ENCODE measurements around the gene CDC42EP1.

DNA sequence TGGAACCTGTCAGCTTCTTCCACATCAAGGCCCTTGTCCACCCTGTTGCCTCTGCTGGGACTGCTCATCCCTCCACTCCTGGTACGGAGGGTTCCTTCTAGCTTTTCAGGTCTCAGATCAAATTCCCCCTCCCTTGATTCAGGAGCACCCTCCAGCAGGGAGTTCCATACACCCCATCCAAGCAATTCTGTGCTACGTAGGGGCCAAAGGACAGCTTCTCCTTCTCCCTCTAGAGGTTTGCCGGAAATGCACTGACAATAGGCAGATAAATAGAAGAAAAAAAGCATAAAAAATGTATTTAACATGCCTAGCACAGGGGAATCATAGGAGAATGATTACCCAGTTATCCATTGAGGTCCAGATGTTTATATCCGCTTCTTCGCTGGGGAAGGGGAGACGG, 37.8 kb upstream of the CDC42EP1 start:
- TF ChIP-seq POLR2AphosphoS5 (IDR thresholded peaks at IDR 0.05; ENCODE audit: low read depth, low read length) (no peak), TAF1 (IDR thresholded peaks at IDR 0.05; ENCODE audit: borderline replicate concordance, low read depth, low read length) (no peak)
